Erythroblast (primary cell): ENCODE results near the gene LRRN3.

Source experiments
- GATA1 ChIP-seq: IDR thresholded peaks from 2 replicates; pipeline ENCODE4 v1.6.1; 2011; ENCODE audit warnings: low read depth, mild to moderate bottlenecking, control low read depth, low read length, moderate library complexity
- POLR2A ChIP-seq: IDR thresholded peaks from 2 replicates; pipeline ENCODE4 v1.6.1; 2011; ENCODE audit warnings: mild to moderate bottlenecking, low read length

DNA sequence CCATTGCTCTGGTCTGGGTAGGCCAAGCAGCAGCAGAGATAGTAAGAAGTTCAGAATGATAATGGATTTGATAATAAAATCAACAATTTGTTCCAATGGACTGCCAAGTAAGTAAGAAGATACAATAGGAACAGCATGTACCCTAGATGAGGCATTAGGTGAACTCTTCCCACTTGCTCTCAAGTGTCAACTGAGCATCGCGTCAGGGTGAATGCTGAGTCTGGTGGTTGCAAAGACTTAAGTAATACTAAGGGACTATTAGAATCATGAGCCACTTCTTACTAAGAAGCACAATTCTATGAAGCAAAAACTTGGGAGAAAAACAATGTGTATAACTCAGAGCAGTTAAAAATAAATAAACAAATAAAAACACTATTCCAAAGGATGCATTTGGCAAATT, 54.5 kb downstream of the LRRN3 start:
- no peak for TF ChIP-seq POLR2A
- TF ChIP-seq GATA1 = no peak
